ENCODE data around the gene TBC1D10A. TPM values are rescaled to one million over a fixed set of nuclear protein-coding genes. Genes with fewer than 3 reads are reported as not detected.

Gene TBC1D10A
- total RNA-seq, 1 experiment from 2014 or later, result 12.6 TPM

GRCh38 chr22:30325065-30325720 lies 1.5 kb downstream of the TBC1D10A start:
- H3K4me2 ChIP-seq (ENCODE audit: low read length), result peak overlapping the region; percentile 92
- peak overlapping the region; percentile 79 for H3K4me3 ChIP-seq (ENCODE audit: low read length)
- BruUV-seq (replicated peaks), result TSS peak; percentile 16
- ChIA-PET POLR2A (ENCODE audit: unreplicated experiment) (no interaction called here), CTCF (no interaction called here)
- peak; percentile 67 for DNase-seq
- H3K27ac ChIP-seq (ENCODE audit: low read length), result 0 out of 2 replicates have a peak overlapping the region, but pooled peaks have one; percentile 17
- peaks cover 42% of the 10 kb centered on the region for H3K79me2 ChIP-seq (ENCODE audit: low read length)
- H3K27me3 ChIP-seq (ENCODE audit: low read length), result no peaks in the 10 kb centered on the region
- H3K4me1 ChIP-seq (ENCODE audit: insufficient read depth, low read length), result peaks cover 28% of the 10 kb centered on the region
- H3F3A ChIP-seq (ENCODE audit: low read length, unreplicated experiment), result no peaks in the 10 kb centered on the region
- H4K20me1 ChIP-seq (ENCODE audit: low read length), result no peaks in the 10 kb centered on the region
- H3K9ac ChIP-seq (ENCODE audit: low read length), result peak overlapping the region; percentile 77; the same call in 1 of the 2 replicates
- TF ChIP-seq CTCF (conservative IDR thresholded peaks at IDR 0.05; ENCODE audit: low read depth, low read length), result no peak
- no peak for TF ChIP-seq EZH2phosphoT487 (IDR thresholded peaks at IDR 0.05; ENCODE audit: borderline replicate concordance, low read length)
- TF ChIP-seq EZH2 (IDR thresholded peaks at IDR 0.05; ENCODE audit: low read length, unreplicated experiment), result no peak
- no peak overlapping the region for H2AFZ ChIP-seq (ENCODE audit: low read length)
- H3K36me3 ChIP-seq (ENCODE audit: low read depth, low read length), result no peaks in the 10 kb centered on the region
- H3K9me2 ChIP-seq (replicated peaks; ENCODE audit: low read length), result no peaks in the 10 kb centered on the region
- intact Hi-C loops (cut with micrococcal nuclease), result loop anchor here (5.0 kb wide), 1 partner anchor 38 kb away; the partner anchor contains the start of gene CASTOR1
- ATAC-seq, result peak; percentile 35; the same call in 1 of the 2 replicates
- H3K9me3 ChIP-seq (ENCODE audit: low read length), result no peaks in the 10 kb centered on the region

- no peaks in the 10 kb centered on the region for H4K20me1 ChIP-seq (ENCODE audit: low read length)
- no peaks in the 10 kb centered on the region for H3K36me3 ChIP-seq (ENCODE audit: low read depth, low read length)
- peak overlapping the region; percentile 92; the same call in 1 of the 2 replicates for H3K4me2 ChIP-seq (ENCODE audit: low read length)
- no peaks in the 10 kb centered on the region for H3K9me3 ChIP-seq (ENCODE audit: low read length)
- no peak overlapping the region for H3K27ac ChIP-seq (ENCODE audit: low read length)
- BruUV-seq (replicated peaks), result no TSS peak
- H3K4me3 ChIP-seq (ENCODE audit: low read length), result no peak overlapping the region
- ATAC-seq (no peak), DNase-seq (no peak)
- H3F3A ChIP-seq (ENCODE audit: low read length, unreplicated experiment), result no peaks in the 10 kb centered on the region
- H3K79me2 ChIP-seq (ENCODE audit: low read length), result peaks cover 51% of the 10 kb centered on the region
- H3K4me1 ChIP-seq (ENCODE audit: insufficient read depth, low read length), result peaks cover 28% of the 10 kb centered on the region
- no peak overlapping the region for H3K9ac ChIP-seq (ENCODE audit: low read length)
- no peaks in the 10 kb centered on the region for H3K27me3 ChIP-seq (ENCODE audit: low read length)
- intact Hi-C loops (cut with micrococcal nuclease), result no loop called here
- POLR2A ChIA-PET (ENCODE audit: unreplicated experiment), result no interaction called here
- no peaks in the 10 kb centered on the region for H3K9me2 ChIP-seq (replicated peaks; ENCODE audit: low read length)
- CTCF ChIA-PET, result no interaction called here
- H2AFZ ChIP-seq (ENCODE audit: low read length), result no peak overlapping the region
- TF ChIP-seq CTCF (conservative IDR thresholded peaks at IDR 0.05; ENCODE audit: low read depth, low read length), result no peak
- no peak for TF ChIP-seq EZH2phosphoT487 (IDR thresholded peaks at IDR 0.05; ENCODE audit: borderline replicate concordance, low read length)
- no peak for TF ChIP-seq EZH2 (IDR thresholded peaks at IDR 0.05; ENCODE audit: low read length, unreplicated experiment)
These were observed 2.6 kb downstream of the TBC1D10A start for GRCh38 chr22:30324014-30324730.

Measured in PC-3 (cell line).